ENCODE results near the gene RNF214. TPM values are rescaled to one million over a fixed set of nuclear protein-coding genes. Genes with fewer than 3 reads are reported as not detected.

The RNF214 gene
- total RNA-seq, 1 experiment from 2014 or later = 28.1 TPM

DNA sequence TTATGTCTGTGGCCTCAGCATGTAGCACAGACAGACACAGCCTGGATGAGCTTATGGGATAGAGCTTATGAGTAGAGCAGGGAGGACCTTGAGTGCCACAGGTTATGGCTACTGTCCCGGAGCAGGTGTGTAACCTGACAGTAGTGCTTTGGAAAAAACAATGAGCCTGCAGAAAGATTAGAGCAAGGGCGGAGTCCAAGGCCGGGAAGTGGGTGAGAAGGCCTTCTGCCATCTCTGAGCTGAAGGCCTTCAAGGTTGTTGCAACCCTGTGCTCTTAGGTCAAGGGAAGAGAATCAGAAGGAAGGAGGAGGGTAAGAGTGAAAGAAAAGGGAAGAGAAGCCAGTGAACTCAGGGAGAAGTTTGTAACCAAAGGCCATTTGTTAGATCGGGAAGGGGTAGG, 37.2 kb upstream of the RNF214 start:
- ChIA-PET CTCF (interaction anchor here (0.6 to 1.0 kb wide), 2 partner anchors 27 to 55 kb away, joined by 3 to 6 read pairs; no protein-coding TSS in a partner anchor), POLR2A (ENCODE audit: unreplicated experiment) (no interaction called here)
- DNase-seq = no peak
- Histone ChIP-seq H3K27me3 (ENCODE audit: insufficient read depth, low read depth) (no peaks in the 10 kb centered on the region), H3K27ac (no peak overlapping the region), H3K4me3 (no peak overlapping the region), H3K4me2 (no peak overlapping the region), H3K4me1 (replicated peaks; ENCODE audit: insufficient read depth) (no peaks in the 10 kb centered on the region), H4K20me1 (ENCODE audit: insufficient read depth) (no peaks in the 10 kb centered on the region; the same call in 1 of the 2 replicates), H2AFZ (no peak overlapping the region), H3K9me2 (ENCODE audit: insufficient read depth) (no peaks in the 10 kb centered on the region), H3K36me3 (ENCODE audit: low read depth) (no peaks in the 10 kb centered on the region), H3F3A (ENCODE audit: insufficient read depth, low read depth) (no peaks in the 10 kb centered on the region), H3K79me2 (ENCODE audit: low read depth) (no peaks in the 10 kb centered on the region), H3K9me3 (ENCODE audit: insufficient read depth, low read depth) (no peaks in the 10 kb centered on the region)
- intact Hi-C loops (cut with micrococcal nuclease; ENCODE audit: unreplicated experiment) = no loop called here
- BruUV-seq (replicated peaks) = no TSS peak
- TF ChIP-seq CTCF (conservative IDR thresholded peaks at IDR 0.05) (no peak), EZH2 (IDR thresholded peaks at IDR 0.05; ENCODE audit: low read depth) (no peak)

DNA sequence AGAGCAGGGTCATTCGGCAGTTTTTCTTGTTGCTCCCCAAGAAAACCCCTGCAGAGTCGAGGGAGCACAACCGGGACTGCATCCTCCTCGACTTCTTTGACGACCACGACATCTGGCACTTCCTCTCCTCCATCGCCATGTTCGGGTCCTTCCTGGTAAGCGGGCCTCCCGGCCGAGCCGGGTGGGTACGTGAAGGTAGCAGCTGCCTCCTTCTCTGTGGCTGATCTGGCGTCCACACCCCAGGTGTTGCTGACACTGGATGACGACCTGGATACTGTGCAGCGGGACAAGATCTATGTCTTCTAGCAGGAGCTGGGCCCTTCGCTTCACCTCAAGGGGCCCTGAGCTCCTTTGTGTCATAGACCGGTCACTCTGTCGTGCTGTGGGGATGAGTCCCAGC, 36.7 kb upstream of the RNF214 start:
- no peaks in the 10 kb centered on the region for H3K36me3 ChIP-seq (ENCODE audit: low read depth)
- H3K9me2 ChIP-seq (ENCODE audit: insufficient read depth) = no peaks in the 10 kb centered on the region
- POLR2A ChIA-PET (ENCODE audit: unreplicated experiment) = no interaction called here
- H3K27me3 ChIP-seq (ENCODE audit: insufficient read depth, low read depth) = no peaks in the 10 kb centered on the region
- intact Hi-C loops (cut with micrococcal nuclease; ENCODE audit: unreplicated experiment) = no loop called here
- no peaks in the 10 kb centered on the region for H3K4me1 ChIP-seq (replicated peaks; ENCODE audit: insufficient read depth)
- H3K79me2 ChIP-seq (ENCODE audit: low read depth) = no peaks in the 10 kb centered on the region
- CTCF ChIA-PET = interaction anchor here (1.0 kb wide), 1 partner anchor 27 kb away, joined by 3 read pairs; no protein-coding TSS in a partner anchor
- TF ChIP-seq EZH2 (IDR thresholded peaks at IDR 0.05; ENCODE audit: low read depth) (no peak), CTCF (conservative IDR thresholded peaks at IDR 0.05) (no peak)
- BruUV-seq (replicated peaks) = no TSS peak
- DNase-seq = no peak
- no peak overlapping the region for H3K27ac ChIP-seq
- H3K4me2 ChIP-seq = no peak overlapping the region
- H3K4me3 ChIP-seq = no peak overlapping the region
- H4K20me1 ChIP-seq (ENCODE audit: insufficient read depth) = no peaks in the 10 kb centered on the region; the same call in 1 of the 2 replicates
- no peak overlapping the region for H2AFZ ChIP-seq
- H3K9me3 ChIP-seq (ENCODE audit: insufficient read depth, low read depth) = no peaks in the 10 kb centered on the region
- no peaks in the 10 kb centered on the region for H3F3A ChIP-seq (ENCODE audit: insufficient read depth, low read depth)

GRCh38 chr11:117197006-117197405, 35.5 kb upstream of the RNF214 start:
- Histone ChIP-seq H4K20me1 (ENCODE audit: insufficient read depth) (no peaks in the 10 kb centered on the region; the same call in 1 of the 2 replicates), H2AFZ (no peak overlapping the region), H3K36me3 (ENCODE audit: low read depth) (no peaks in the 10 kb centered on the region), H3K9me3 (ENCODE audit: insufficient read depth, low read depth) (no peaks in the 10 kb centered on the region), H3K4me3 (no peak overlapping the region), H3K27me3 (ENCODE audit: insufficient read depth, low read depth) (no peaks in the 10 kb centered on the region), H3K4me2 (no peak overlapping the region), H3F3A (ENCODE audit: insufficient read depth, low read depth) (no peaks in the 10 kb centered on the region), H3K4me1 (replicated peaks; ENCODE audit: insufficient read depth) (no peaks in the 10 kb centered on the region), H3K27ac (no peak overlapping the region), H3K79me2 (ENCODE audit: low read depth) (no peaks in the 10 kb centered on the region), H3K9me2 (ENCODE audit: insufficient read depth) (no peaks in the 10 kb centered on the region)
- CTCF ChIA-PET = no interaction called here
- no peak for TF ChIP-seq EZH2 (IDR thresholded peaks at IDR 0.05; ENCODE audit: low read depth)
- no peak for TF ChIP-seq CTCF (conservative IDR thresholded peaks at IDR 0.05)
- BruUV-seq (replicated peaks) = no TSS peak
- POLR2A ChIA-PET (ENCODE audit: unreplicated experiment) = no interaction called here
- no peak for DNase-seq
- intact Hi-C loops (cut with micrococcal nuclease; ENCODE audit: unreplicated experiment) = no loop called here
